Suppressor macrophage treated with lipopolysaccharide for 1 hour (primary cell): ENCODE results near the gene TOMM5.
A peak's percentile ranks its signal among the peaks of the same experiment; 100 is the strongest.

Experiments used
- DNase-seq, 3 donors: peaks; one replicate each; pipeline ENCODE4 v3.0.0-alpha.2; 2020 to 2022

The TOMM5 gene

DNA sequence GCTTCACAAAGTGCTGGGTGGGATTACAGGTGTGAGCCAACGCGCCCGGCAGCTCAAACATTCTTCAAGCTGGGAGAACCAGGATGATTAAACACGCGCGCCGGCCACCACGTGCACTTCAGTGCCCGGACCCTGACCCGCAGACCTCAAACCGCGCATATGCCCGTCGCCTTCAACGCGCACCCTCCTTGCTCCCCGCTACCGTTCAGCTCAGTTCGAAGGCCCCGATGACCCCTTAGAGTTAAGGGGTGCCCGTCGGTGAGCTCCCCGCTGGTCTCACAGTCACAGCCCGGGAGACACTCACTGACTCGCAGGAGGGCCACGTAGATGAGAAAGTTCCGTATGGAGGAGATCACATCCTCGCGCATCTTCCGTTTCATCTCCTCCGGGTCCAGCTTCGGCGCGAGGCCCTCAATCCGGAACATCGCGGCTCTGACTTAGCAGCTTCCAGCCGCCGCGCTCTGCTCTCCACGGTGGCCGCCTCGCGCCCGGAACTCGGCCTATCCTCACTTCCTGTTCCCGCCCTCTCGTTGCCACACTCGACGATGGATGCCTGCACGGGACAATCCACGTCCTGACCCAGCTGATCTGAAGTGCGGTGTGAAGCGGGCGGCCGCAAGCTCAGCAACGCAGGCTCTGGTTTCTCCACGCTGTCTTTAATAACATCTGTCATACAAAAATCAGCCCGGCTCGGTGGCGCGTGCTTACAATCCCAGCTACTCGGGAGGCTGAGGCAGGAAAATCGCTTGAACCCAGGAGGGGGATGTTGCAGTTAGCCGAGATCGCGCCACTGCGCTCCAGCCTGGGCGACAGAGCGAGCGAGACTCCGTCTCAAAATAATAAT lies at the start of gene TOMM5:
TOMM5 (minus strand) TSS at position 490 of the 844 bp plus-strand sequence; CDS start at position 425, 65 bp downstream.
- DNase-seq: peak; percentile 94 to 95 (median 95)

DNA sequence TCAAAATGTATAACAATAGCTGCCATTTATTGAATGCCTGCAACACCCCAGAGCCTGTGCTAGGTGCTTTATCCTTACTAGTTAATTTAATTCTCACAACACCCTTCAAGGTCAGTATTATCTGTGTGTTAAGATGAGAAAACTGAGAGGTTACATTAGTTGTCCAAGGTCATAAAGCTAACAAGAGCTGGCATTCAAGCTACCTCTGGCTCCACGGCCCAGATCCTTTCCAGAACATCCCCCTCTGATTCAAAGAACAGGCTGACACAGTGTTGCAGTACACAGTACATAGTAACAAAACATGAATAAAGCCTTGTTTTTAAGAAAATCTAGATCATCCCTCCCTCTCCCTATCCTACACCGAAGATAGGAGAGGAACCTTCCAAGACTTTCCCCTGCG lies 48.9 kb upstream of the TOMM5 start:
- no peak for DNase-seq

GRCh38 chr9:37640246-37640645 lies 47.8 kb upstream of the TOMM5 start:
- DNase-seq: no peak

- no peak for DNase-seq
Measured at GRCh38 chr9:37639841-37640240, 47.4 kb upstream of the TOMM5 start.

GRCh38 chr9:37639109-37639762 lies 46.8 kb upstream of the TOMM5 start:
- DNase-seq: no peak

DNA sequence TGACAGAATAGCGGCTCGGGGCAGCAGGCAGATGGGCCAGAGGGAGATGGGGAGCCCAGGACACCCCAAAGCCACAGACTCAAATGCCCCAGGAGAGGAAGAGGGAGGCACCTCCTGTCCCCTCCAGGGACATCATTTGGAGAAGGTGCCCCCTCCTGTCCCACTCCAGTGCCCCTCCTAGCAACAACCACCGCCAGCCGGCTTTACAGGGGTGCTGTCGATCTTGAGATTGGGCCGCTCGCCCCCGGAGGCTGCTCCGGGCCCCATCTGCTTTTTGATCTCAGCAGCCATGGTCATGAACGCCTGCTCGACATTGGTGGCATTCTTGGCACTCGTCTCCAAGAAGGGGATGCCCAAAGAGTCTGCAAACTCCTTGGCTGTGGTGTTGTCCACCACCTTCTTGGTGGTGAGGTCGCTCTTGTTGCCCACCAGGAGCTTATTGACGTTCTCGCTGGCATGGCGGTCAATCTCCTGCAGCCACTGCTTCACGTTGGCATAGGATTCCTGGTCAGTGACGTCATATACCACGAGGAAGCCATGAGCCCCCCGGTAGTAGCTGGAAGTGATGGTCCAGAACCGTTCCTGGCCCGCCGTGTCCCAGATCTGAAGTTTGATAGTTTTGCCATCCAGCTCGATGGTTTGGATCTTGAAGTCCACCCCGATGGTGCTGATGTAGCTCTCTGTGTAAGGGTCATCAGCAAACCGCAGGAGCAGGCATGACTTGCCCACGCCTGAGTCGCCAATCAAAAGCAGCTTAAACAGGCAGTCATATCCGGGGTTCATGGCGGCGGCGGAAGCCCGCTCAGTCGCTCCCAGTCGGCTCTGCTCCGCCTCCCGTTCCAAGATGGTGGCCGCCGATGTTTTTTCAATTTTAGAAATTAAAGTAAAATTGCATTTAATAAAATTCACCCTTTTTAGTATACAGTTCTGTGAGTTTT lies 44.4 kb upstream of the TOMM5 start:
- DNase-seq: no peak

- no peak for DNase-seq
Measured at GRCh38 chr9:37635808-37636207, 43.4 kb upstream of the TOMM5 start.

- DNase-seq: peak in 1 of 3 donors; percentile 18
Measured at GRCh38 chr9:37632479-37632878, 40.1 kb upstream of the TOMM5 start.

DNA sequence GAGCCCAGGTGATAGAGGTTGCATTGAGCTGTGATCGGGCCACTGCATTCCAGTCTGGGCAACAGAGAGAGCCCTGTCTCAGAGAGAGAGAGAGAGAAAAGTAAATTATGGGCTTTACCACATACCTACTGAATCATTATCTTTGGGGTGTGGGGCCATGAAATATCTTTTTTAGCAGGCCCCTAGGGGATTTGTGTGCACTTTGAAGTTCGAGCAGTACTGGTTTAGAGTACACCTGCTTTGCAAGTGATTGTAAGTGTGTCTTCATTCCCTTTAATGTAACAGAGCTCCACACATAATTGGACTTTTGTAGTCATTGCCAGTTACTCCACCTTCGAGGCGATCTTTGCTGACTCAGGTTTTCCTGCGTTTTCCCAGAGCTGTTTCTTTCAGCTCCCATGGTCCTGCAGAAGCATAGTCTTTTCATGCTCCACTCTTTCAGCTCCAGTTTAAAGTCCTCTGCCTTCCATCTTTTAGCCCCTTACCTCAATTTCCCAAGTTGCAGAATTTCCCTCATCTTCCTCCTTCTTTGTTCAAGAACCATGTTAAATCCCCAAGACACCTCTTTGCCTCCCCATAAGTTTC lies 34.4 kb upstream of the TOMM5 start:
- DNase-seq: no peak

DNA sequence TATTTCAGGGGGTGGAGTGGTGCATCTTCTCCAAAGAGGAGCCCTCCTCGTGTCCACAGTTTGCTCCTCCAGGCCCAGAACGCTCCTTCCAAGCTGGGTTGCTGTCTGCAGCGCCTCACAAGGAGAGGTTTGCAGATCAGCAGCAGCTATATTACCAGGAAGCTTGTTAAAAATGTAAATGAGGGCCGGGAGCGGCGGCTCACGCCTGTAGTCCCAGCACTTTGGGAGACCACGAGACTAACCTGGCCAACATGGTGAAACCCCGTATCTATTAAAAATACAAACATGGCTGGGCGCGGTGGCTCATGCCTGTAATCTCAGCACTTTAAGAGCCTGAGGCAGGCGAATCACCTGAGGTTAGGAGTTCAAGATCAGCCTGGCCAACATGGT lies 33.4 kb upstream of the TOMM5 start:
- no peak for DNase-seq

- no peak for DNase-seq
Measured at GRCh38 chr9:37625036-37625757, 32.8 kb upstream of the TOMM5 start.

- DNase-seq: no peak
Measured at GRCh38 chr9:37624073-37624472, 31.7 kb upstream of the TOMM5 start.

DNA sequence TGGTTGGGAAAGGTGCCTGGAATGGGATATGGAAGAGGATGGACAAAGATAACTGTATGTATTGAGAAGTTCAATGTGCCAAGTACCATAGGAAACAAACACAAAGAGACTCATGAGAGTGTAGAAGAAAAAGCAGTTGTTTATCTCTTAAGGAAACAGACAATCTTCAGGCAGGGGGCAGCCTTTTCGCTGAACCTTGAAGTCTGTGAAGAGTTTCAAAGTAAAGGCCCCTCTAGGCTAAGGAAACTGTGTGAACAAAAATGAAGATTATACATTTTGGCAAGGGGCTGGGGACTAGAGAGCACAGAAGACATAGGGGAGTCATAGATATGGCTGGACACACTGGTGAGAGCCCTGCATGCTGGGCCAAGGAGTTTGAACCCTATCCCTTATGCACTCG lies 30.9 kb upstream of the TOMM5 start:
- DNase-seq: no peak

GRCh38 chr9:37622462-37622861 lies 30.1 kb upstream of the TOMM5 start:
- no peak for DNase-seq

DNA sequence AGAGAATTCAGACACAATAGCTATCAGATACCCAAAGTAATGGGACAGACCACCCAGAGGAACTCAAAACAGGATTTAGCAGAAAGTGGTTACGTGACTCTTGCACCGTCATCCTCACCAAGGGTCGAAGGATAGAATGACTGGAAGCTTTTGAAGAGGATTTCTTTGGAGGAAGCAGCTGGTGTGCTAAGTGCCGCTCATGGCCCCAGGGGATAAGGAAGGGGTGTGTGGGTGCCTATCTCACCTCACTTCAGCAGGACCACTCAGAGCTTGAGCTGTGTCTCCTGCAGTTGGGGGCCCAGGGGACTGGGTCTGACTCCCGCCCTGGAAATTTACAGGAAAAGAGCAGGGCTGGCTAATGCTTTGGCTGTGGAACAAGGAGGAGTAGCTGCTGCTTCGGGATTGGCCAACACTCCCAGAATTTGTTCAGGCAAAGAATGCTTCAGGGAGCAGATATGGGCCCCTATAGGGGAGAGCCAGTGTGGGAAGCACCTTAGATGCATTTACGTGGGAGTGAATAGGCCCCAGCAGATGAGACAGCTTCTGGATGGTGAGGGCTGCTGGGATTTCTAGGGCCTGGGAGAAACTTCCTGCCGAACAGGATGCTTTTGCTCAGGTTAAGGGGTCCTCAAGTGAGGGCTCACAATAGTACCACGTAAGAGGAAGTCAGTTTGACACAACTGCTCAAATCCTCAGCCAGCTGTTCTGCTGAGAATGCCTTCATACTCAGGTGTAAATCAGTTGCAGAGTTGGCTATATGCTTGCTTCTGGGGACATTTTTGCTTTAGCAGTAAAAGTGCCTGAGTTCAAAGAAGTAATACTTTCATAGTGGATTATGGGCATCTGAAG lies 29.1 kb upstream of the TOMM5 start:
- no peak for DNase-seq

DNA sequence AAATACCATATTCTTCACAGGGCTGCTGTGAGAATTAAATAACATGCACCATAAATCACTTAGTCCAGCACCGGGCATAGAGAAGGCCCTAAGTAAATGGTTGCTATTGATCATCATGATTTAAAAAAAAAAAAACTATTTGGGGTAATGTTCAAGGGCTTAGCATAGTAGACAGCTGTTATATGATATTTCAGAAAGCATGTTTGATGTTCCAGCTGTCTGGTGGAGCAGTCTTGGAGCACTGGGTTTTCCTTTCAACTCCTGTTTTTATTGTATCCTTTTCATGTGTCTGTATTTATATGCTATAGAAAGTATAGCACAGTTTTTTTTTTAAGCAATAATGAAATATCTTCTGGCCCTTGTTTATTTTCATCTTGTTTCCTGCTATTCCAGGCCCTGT lies 28.0 kb upstream of the TOMM5 start:
- DNase-seq: no peak

DNA sequence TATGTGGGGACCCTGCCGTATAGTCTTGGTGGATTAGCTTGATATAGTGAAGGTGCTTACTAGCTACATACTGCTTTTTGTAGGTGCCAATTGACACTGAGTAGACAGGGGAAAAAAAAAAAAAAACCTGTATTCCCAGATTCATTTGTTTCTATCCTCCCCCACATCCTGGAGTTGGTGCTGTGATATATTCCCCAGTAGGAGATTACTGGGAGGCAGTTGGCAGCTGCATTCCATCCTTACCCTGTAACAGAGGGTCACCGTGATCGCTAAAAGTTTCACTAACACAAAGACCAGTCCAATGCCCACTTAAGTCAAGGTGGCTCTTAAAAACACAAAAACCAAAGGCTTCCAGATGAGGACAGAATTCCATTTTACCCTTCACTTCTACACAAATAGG lies 27.4 kb upstream of the TOMM5 start:
- no peak for DNase-seq

DNA sequence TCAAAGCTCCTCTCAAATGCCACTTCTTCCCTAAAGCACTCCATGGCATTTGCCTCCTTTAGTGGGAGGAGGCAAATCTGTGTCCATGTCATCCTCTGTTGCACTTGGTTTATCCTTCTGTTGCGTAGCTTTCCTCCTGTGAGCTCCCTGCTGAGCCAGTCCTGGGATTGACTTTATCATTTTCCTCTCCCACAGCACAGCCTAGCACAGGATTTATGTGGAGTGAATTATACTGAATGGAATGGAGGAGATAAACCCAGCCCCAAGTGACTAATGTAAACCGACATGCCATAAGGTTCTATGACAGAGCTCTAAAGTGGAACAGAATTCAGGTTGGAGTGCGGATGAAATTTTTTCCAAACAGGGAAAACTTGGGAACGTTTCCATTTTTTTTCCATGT lies 26.4 kb upstream of the TOMM5 start:
- no peak for DNase-seq

DNA sequence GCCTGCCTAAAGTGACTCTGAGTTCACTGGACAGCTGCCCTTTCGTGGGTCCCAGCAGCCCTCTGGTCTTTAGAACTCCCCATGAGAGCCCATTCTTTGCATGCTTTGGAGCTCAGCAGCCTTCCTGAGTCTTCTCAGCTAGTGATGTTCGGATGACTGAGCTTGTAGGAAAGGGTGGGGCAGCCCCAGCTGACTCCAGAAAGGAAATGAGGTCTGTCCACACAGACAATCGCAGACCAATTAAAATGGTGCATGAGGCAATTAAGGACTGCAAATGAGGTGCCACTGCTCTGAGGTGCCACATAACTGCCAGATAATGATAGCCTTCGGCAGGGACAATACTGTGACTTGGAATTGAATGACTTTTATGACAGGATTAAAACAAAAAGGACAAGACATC lies 25.4 kb upstream of the TOMM5 start:
- DNase-seq: no peak

GRCh38 chr9:37617161-37617560 lies 24.8 kb upstream of the TOMM5 start:
- DNase-seq: no peak

GRCh38 chr9:37611961-37612360 lies 19.6 kb upstream of the TOMM5 start:
- DNase-seq: no peak
